Endothelial cell of umbilical vein (primary cell): ENCODE results near the gene DEFB129.

Source experiments
- POLR2AphosphoS5 ChIP-seq: IDR thresholded peaks from 2 replicates; pipeline ENCODE4 v1.6.1; 2012; ENCODE audit warnings: low read depth, mild to moderate bottlenecking, control low read depth, low read length, moderate library complexity; ENCODE audit not compliant: insufficient read depth
- TF ChIP-seq, protein P1 (sequence below), 2 donors: IDR thresholded peaks; 1 replicate in 1 of 2; 2 replicates in 1 of 2; pipeline ENCODE4 v1.5.1; 2011; ENCODE audit warnings: low read length in 2 of 2, mild to moderate bottlenecking in 2 of 2, moderate library complexity in 2 of 2, control low read depth in 1 of 2, inconsistent platforms in 1 of 2, low read depth in 1 of 2; ENCODE audit not compliant: insufficient read depth in 1 of 2; ENCODE audit errors: extremely low read depth in 1 of 2

GRCh38 chr20:198225-198624 lies 28.8 kb upstream of the DEFB129 start:
- TF ChIP-seq, protein P1, sequence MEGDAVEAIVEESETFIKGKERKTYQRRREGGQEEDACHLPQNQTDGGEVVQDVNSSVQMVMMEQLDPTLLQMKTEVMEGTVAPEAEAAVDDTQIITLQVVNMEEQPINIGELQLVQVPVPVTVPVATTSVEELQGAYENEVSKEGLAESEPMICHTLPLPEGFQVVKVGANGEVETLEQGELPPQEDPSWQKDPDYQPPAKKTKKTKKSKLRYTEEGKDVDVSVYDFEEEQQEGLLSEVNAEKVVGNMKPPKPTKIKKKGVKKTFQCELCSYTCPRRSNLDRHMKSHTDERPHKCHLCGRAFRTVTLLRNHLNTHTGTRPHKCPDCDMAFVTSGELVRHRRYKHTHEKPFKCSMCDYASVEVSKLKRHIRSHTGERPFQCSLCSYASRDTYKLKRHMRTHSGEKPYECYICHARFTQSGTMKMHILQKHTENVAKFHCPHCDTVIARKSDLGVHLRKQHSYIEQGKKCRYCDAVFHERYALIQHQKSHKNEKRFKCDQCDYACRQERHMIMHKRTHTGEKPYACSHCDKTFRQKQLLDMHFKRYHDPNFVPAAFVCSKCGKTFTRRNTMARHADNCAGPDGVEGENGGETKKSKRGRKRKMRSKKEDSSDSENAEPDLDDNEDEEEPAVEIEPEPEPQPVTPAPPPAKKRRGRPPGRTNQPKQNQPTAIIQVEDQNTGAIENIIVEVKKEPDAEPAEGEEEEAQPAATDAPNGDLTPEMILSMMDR (IDR thresholded peaks at IDR 0.05; ENCODE audit: extremely low read depth in 1 of 2, insufficient read depth in 1 of 2, low read depth in 1 of 2, low read length in 2 of 2): no peak
- TF ChIP-seq POLR2AphosphoS5: no peak
